ENCODE results near the gene VGLL4. TPM values are rescaled to one million over a fixed set of nuclear protein-coding genes. Genes with fewer than 3 reads are reported as not detected.

Gene VGLL4
- total and polyA plus RNA-seq, 2 experiments from 2014 or later, result 30.9 to 46.5 TPM

GRCh38 chr3:11554236-11554610 lies 89.5 kb downstream of the VGLL4 start:
- peaks cover 56% of the 10 kb centered on the region for H3F3A ChIP-seq (ENCODE audit: insufficient read depth)
- TF ChIP-seq EZH2 (IDR thresholded peaks at IDR 0.05; ENCODE audit: insufficient read depth, poor library complexity, severe bottlenecking) (no peak), EZH2phosphoT487 (IDR thresholded peaks at IDR 0.05; ENCODE audit: insufficient read depth, low read depth) (no peak)
- H3K4me1 ChIP-seq (ENCODE audit: insufficient read depth), result peaks cover 47% of the 10 kb centered on the region
- peaks cover 6% of the 10 kb centered on the region; the same call in 1 of the 2 replicates for H3K36me3 ChIP-seq (ENCODE audit: low read depth)
- in situ Hi-C loops (cut with MboI), result no loop called here
- no peak overlapping the region for H3K9ac ChIP-seq
- H2AFZ ChIP-seq, result no peak overlapping the region
- no peak for DNase-seq
- no peaks in the 10 kb centered on the region for H3K9me2 ChIP-seq (ENCODE audit: insufficient read depth)
- peaks cover 54% of the 10 kb centered on the region for H3K79me2 ChIP-seq (ENCODE audit: insufficient read depth)
- no peaks in the 10 kb centered on the region for H3K9me3 ChIP-seq (ENCODE audit: low read depth)
- 67 to 72% methylated on average over 3 of the region's 3 CpGs for WGBS, 2 experiments (ENCODE audit: low coverage in 1 of 2, low lambda C conversion rate in 2 of 2, missing lambda C conversion rate in 2 of 2)
- no peak overlapping the region for H3K4me2 ChIP-seq (ENCODE audit: unreplicated experiment)
- H3K4me3 ChIP-seq, result no peak overlapping the region
- H4K20me1 ChIP-seq (ENCODE audit: insufficient read depth), result no peaks in the 10 kb centered on the region
- no peaks in the 10 kb centered on the region for H3K27me3 ChIP-seq (replicated peaks; ENCODE audit: insufficient read depth)
- no peak overlapping the region for H3K27ac ChIP-seq

- Histone ChIP-seq H3K9ac (no peak overlapping the region), H3K36me3 (ENCODE audit: low read depth) (peaks cover 6% of the 10 kb centered on the region; the same call in 1 of the 2 replicates), H2AFZ (no peak overlapping the region), H3K4me1 (ENCODE audit: insufficient read depth) (peaks cover 53% of the 10 kb centered on the region), H3K27me3 (replicated peaks; ENCODE audit: insufficient read depth) (no peaks in the 10 kb centered on the region), H3K79me2 (ENCODE audit: insufficient read depth) (peaks cover 49% of the 10 kb centered on the region), H4K20me1 (ENCODE audit: insufficient read depth) (no peaks in the 10 kb centered on the region), H3K4me2 (ENCODE audit: unreplicated experiment) (no peak overlapping the region), H3K9me2 (ENCODE audit: insufficient read depth) (no peaks in the 10 kb centered on the region), H3K27ac (no peak overlapping the region), H3K9me3 (ENCODE audit: low read depth) (no peaks in the 10 kb centered on the region), H3K4me3 (no peak overlapping the region), H3F3A (ENCODE audit: insufficient read depth) (peaks cover 55% of the 10 kb centered on the region)
- 55 to 64% methylated on average over 16 to 17 of the region's 17 CpGs for WGBS, 2 experiments (ENCODE audit: low coverage in 1 of 2, low lambda C conversion rate in 2 of 2, missing lambda C conversion rate in 2 of 2)
- TF ChIP-seq EZH2 (IDR thresholded peaks at IDR 0.05; ENCODE audit: insufficient read depth, poor library complexity, severe bottlenecking) (no peak), EZH2phosphoT487 (IDR thresholded peaks at IDR 0.05; ENCODE audit: insufficient read depth, low read depth) (no peak)
- in situ Hi-C loops (cut with MboI), result no loop called here
- DNase-seq, result no peak
These were observed 90.1 kb downstream of the VGLL4 start for GRCh38 chr3:11553436-11554235.

- Histone ChIP-seq H3K9ac (no peak overlapping the region), H2AFZ (no peak overlapping the region), H3K27me3 (replicated peaks; ENCODE audit: insufficient read depth) (no peaks in the 10 kb centered on the region), H3F3A (ENCODE audit: insufficient read depth) (peaks cover 44% of the 10 kb centered on the region), H3K79me2 (ENCODE audit: insufficient read depth) (peaks cover 46% of the 10 kb centered on the region), H3K9me3 (ENCODE audit: low read depth) (no peaks in the 10 kb centered on the region), H3K4me3 (no peak overlapping the region), H3K36me3 (ENCODE audit: low read depth) (peaks cover 6% of the 10 kb centered on the region; the same call in 1 of the 2 replicates), H3K4me1 (ENCODE audit: insufficient read depth) (peaks cover 47% of the 10 kb centered on the region), H3K4me2 (ENCODE audit: unreplicated experiment) (no peak overlapping the region), H4K20me1 (ENCODE audit: insufficient read depth) (no peaks in the 10 kb centered on the region), H3K27ac (no peak overlapping the region), H3K9me2 (ENCODE audit: insufficient read depth) (no peaks in the 10 kb centered on the region)
- in situ Hi-C loops (cut with MboI), result no loop called here
- no peak for DNase-seq
- WGBS, 2 experiments (ENCODE audit: low coverage in 1 of 2, low lambda C conversion rate in 2 of 2, missing lambda C conversion rate in 2 of 2), result 93 to 96% methylated on average over 15 to 16 of the region's 16 CpGs
- TF ChIP-seq EZH2phosphoT487 (IDR thresholded peaks at IDR 0.05; ENCODE audit: insufficient read depth, low read depth) (no peak), EZH2 (IDR thresholded peaks at IDR 0.05; ENCODE audit: insufficient read depth, poor library complexity, severe bottlenecking) (no peak)
These were observed 91.1 kb downstream of the VGLL4 start for GRCh38 chr3:11552289-11553264.

GRCh38 chr3:11551036-11551435 lies 92.7 kb downstream of the VGLL4 start:
- DNase-seq, result peak; percentile 57
- Histone ChIP-seq H3K4me3 (peak overlapping the region; percentile 42), H3K27ac (peak overlapping the region; percentile 64)

More at GRCh38 chr3:11551036-11551435, 92.7 kb downstream of the VGLL4 start:
- Histone ChIP-seq H3K27me3 (replicated peaks; ENCODE audit: insufficient read depth) (no peaks in the 10 kb centered on the region), H3K79me2 (ENCODE audit: insufficient read depth) (peaks cover 35% of the 10 kb centered on the region), H3K9me2 (ENCODE audit: insufficient read depth) (no peaks in the 10 kb centered on the region), H3K9me3 (ENCODE audit: low read depth) (no peaks in the 10 kb centered on the region), H3K4me1 (ENCODE audit: insufficient read depth) (peaks cover 36% of the 10 kb centered on the region), H2AFZ (peak overlapping the region; percentile 55), H3F3A (ENCODE audit: insufficient read depth) (peaks cover 31% of the 10 kb centered on the region), H4K20me1 (ENCODE audit: insufficient read depth) (no peaks in the 10 kb centered on the region), H3K9ac (peak overlapping the region; percentile 57), H3K4me2 (ENCODE audit: unreplicated experiment) (peak overlapping the region; percentile 67), H3K36me3 (ENCODE audit: low read depth) (no peaks in the 10 kb centered on the region)
- in situ Hi-C loops (cut with MboI), result no loop called here
- WGBS, 2 experiments (ENCODE audit: low coverage in 1 of 2, low lambda C conversion rate in 2 of 2, missing lambda C conversion rate in 2 of 2), result 13% methylated on average over 17 of the region's 17 CpGs
- no peak for TF ChIP-seq EZH2 (IDR thresholded peaks at IDR 0.05; ENCODE audit: insufficient read depth, poor library complexity, severe bottlenecking)
- no peak for TF ChIP-seq EZH2phosphoT487 (IDR thresholded peaks at IDR 0.05; ENCODE audit: insufficient read depth, low read depth)

All from GM23248 (cell line).